OCI-LY7 (cell line): Measurements from ENCODE around the gene AMOTL1.

Experiments used
- CTCF ChIP-seq: fragments of 200-600 bp; sonication (generic); conservative IDR thresholded peaks from 2 replicates; pipeline ENCODE4 v1.5.1; 2014; ENCODE audit warnings: mild to moderate bottlenecking, antibody characterized with exemption, low read length, moderate library complexity, mixed read lengths
- EZH2phosphoT487 ChIP-seq: fragments of 200-600 bp; sonication (generic); IDR thresholded peaks from 2 replicates; pipeline ENCODE4 v1.6.1; 2018; ENCODE audit warnings: low read depth, borderline replicate concordance, mild to moderate bottlenecking, mixed run types, antibody characterized with exemption, low read length, moderate library complexity, mixed read lengths

DNA sequence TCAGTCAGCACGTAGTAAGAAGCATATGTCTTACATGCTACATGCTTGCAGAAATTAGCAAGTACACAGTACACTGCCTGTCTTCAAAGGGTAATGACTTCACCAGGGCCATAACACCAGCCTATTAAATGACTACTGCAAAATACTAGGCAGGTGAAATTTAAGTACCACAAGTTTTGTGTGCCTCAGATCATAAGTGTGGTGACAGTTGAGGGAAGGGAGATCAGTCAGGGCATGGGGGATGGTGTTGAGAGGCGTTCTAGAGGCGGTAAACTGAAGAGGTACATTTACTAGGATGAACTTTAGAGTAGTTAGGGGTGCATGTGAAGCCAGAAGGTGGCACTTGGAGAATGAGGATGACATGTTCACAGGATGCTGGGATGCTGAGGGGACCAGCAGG is 22.0 kb downstream of the AMOTL1 start:
- TF ChIP-seq EZH2phosphoT487, result no peak
- no peak for TF ChIP-seq CTCF
